ENCODE measurements around the gene MYO1C.
"Not testable (repeated sequence)": the region's sequence is repeated elsewhere in the genome, so short reads cannot be mapped to it uniquely, and the experiment has no call there.

Gene MYO1C, protein sequence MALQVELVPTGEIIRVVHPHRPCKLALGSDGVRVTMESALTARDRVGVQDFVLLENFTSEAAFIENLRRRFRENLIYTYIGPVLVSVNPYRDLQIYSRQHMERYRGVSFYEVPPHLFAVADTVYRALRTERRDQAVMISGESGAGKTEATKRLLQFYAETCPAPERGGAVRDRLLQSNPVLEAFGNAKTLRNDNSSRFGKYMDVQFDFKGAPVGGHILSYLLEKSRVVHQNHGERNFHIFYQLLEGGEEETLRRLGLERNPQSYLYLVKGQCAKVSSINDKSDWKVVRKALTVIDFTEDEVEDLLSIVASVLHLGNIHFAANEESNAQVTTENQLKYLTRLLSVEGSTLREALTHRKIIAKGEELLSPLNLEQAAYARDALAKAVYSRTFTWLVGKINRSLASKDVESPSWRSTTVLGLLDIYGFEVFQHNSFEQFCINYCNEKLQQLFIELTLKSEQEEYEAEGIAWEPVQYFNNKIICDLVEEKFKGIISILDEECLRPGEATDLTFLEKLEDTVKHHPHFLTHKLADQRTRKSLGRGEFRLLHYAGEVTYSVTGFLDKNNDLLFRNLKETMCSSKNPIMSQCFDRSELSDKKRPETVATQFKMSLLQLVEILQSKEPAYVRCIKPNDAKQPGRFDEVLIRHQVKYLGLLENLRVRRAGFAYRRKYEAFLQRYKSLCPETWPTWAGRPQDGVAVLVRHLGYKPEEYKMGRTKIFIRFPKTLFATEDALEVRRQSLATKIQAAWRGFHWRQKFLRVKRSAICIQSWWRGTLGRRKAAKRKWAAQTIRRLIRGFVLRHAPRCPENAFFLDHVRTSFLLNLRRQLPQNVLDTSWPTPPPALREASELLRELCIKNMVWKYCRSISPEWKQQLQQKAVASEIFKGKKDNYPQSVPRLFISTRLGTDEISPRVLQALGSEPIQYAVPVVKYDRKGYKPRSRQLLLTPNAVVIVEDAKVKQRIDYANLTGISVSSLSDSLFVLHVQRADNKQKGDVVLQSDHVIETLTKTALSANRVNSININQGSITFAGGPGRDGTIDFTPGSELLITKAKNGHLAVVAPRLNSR

GRCh38 chr17:1492249-1493206 lies at the start of gene MYO1C:
MYO1C (minus strand) TSS chr17:1492686; CDS start chr17:1492487, 199 bp downstream.
- no peak for DNase-seq

DNA sequence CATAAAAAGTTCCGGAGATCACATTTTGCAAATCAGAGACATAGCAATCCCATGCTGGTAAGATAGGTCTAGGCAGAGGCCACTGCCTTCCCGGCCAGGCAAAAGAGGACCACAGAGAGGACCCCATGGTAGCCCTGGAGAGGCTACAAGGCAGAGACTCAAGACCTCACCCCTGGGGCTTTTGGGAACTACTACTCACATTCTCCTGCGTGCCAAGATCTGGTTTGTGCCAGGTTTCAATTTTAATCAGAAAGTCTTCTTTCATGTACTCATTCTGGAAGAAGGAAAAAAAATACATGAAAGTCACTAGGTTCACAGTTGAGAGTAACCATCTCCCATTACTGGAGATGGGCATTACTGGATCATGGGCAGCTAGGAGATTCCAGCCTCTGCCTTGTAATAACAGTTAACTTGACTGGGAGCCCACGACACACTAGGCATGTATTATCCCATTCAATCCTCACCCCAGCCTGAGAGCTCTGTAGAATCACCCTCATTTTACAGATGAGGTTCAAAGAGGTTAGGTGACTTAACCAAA lies 49.0 kb upstream of the MYO1C start:
- no peak for DNase-seq

GRCh38 chr17:1539811-1540210 lies 47.3 kb upstream of the MYO1C start:
- no peak for DNase-seq

GRCh38 chr17:1535737-1536136 lies 43.3 kb upstream of the MYO1C start:
- DNase-seq = no peak

- DNase-seq = no peak
These were observed 41.3 kb upstream of the MYO1C start for GRCh38 chr17:1533661-1534325.

DNA sequence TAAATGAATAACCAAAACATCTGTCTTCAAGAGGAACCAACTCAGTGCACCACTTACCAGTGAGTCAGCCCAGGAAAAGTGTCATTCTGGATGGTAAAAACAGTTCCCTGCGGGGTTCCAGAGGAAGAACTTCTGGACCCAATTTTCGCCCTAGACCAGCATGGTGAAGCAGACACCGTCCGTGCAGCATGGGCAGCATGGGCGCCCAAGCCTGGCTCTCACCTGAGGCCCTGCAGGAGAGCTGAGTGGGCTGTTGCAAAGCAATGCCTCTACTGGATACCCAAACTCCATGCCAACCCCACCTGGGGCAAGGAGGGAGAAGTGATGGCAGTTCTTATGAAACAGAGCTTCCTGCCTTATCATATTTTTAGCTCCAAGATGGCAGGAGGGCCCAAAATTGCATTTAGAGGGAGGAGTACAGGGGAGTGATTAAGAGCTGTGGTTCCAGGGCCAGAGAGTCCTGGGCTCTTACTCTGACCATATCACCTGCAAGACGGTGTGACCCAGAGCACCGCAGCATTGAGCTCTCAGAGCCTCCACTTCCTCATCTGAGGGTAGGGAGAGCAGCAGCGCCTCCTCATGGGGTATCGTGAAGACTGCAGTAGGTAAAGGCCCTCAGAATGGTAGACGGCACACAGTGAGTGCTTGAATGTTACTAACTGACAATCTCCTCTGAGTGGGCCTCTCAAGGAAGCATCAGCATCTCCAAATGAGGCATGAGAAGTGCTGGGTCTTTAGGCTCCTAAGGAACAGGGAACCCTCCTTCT lies 40.5 kb upstream of the MYO1C start:
- DNase-seq = no peak

DNA sequence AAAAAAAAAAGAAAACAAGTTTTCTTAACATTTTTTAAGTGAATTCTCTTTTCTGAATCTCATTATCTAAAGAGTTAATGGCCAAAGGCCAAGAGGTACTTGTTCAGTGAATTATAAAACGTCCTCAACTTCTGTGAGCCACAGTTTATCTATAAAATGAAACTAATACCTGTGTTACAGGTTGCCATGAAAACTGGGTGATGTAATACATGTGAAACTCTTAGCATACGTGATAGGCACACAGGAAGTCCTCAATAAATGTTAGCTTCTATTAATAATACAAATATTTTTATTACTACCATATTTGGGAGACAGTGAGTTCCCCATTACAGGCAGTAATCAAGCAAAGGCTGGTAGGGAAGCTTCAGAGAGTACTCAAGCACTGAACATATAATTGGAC lies 37.4 kb upstream of the MYO1C start:
- no peak for DNase-seq

DNA sequence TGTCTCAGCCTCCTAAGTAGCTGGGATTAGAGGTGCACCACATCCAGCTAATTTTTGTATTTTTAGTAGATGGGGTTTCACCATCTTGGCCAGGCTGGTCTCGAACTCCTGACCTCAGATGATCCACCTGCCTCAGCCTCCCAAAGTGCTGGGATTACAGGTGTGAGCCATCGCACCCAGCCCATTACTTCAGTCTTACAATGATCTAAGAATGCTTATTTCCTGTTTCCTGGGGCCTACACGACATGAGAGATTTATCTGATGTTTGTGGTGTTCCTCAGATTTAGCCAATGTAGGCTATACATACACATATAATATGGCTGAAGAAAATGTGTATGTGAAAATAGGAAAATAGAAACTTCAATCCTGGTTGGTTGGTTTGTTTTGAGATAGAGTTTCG lies 34.4 kb upstream of the MYO1C start:
- DNase-seq = not testable (repeated sequence)

DNA sequence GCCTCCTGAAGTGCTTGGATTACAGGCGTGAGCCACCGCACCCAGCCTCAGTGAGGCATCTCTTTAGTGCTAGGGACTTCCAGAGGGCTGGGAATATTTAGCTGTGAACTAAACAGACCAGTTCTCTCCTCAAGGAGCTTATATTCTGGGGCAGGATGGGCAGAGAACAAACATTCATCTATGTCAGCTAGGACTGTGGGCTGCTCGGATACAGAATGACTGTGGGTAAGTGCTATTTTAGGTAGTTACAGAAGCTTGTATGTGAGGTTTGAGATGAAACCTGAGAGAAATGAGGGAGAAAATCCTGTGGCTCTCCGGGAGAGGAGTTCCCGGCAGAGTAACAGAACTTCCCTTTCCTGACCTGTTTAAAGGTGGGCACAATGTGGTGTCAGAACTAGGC lies 30.1 kb upstream of the MYO1C start:
- no peak for DNase-seq

DNA sequence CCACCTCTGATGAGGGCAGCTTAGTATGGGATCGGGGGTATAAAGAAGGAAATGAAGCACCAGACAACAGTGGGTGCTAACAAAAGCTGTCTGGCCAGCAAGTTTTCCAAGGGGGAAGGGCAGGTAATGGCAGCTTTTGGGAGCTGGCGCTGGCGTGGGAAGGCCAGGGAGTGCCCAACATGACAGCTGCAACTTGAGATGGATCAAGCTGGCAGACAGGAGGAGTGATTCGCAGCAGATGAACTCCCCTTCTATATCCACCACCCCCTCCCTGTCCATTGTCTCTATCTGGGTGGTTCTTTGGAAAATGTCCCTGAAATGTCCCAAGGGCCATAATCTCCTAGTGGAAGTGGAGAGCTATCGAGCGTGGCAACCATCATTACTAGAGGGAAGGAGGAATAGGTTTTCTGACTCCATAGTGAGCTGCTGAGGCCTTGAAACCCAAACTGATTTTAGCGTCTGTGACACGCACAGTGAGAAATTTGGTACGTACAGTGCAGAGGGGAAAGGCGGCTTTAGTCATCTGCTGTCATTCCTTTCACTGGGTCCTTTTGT lies 28.7 kb upstream of the MYO1C start:
- DNase-seq = no peak

- no peak for DNase-seq
These were observed 27.2 kb upstream of the MYO1C start for GRCh38 chr17:1519678-1520077.

DNA sequence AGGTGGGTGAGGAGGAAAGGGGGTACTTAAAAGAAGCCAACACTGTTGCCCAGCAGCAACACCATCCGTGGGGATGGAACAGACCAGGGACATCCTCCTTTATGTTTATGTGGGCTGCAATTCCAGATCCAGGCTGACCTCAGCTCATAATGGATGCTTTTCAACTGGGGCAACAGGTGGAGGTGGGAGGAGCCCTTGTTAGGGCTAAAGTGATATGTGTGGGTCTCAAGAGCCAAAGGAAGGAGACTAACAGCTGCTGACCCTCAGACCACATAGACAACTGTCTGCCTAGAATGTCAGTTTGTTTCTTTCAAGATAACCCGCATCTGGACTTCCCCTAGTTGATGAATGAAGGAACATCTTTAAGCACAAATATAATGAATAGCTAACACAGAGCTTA lies 25.9 kb upstream of the MYO1C start:
- no peak for DNase-seq

- peak; percentile 97 for DNase-seq
These were observed 24.1 kb upstream of the MYO1C start, which contains the start of gene INPP5K for GRCh38 chr17:1516388-1517161. INPP5K (minus strand) TSS chr17:1516612; CDS start chr17:1516499, 113 bp downstream.

DNA sequence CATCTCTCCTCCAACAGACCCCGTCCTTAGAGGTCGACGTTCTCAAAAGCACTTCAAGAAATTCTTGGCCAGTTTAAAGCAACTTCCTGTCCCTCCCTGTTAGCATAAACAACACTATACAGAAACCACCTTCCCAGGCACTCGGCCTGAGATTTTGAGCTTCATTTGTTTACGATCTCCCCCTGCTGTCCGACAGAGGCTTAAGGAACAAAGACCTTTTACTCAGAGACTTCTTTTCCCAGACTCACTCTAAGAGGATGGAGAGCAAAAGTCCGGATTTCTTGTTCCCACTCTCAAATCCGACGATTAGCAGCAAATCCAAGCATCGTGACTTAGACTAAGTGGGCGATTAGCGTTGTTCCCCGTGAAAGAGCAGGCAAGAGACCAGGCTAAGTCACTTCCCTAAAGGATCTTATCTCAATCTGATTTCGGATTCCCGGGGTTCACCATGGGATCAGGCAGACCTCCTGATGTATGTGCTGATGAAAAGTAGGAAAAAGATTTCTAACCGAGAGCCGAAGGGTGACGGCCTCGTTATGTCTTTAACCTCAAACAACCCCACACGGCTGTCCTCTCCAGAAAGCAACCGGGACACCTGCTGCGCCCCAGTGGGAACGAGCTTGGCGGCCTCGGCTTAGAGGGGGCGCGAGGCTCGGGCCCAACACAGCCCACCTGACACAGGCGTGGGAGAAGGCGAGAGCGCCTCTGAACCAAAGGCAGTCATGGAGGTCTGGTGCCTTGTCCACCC lies 23.3 kb upstream of the MYO1C start:
- peak; percentile 71 for DNase-seq

GRCh38 chr17:1512351-1512750 lies 19.9 kb upstream of the MYO1C start:
- DNase-seq = no peak

- DNase-seq = no peak
These were observed 19.4 kb upstream of the MYO1C start for GRCh38 chr17:1511756-1512321.

DNA sequence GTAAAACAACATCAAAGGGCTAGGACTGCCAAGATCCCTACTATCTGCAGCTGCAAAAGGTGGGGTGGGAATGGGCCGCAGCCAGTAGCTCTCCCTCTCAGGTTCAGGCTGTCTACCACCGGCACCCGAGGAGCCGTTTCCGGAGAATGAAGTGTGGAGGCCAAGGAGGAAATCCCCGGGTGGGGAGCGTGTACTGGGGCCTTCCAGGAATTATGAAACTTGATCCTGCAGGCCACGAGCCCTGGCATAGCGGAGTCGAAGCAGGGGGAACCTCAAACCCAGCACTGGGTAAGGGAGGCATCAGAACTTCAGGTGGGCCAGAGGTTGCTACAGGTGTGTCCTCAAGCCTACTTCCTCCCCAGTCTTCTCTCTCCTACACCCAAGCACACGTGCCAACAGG lies 18.8 kb upstream of the MYO1C start:
- DNase-seq = no peak

DNA sequence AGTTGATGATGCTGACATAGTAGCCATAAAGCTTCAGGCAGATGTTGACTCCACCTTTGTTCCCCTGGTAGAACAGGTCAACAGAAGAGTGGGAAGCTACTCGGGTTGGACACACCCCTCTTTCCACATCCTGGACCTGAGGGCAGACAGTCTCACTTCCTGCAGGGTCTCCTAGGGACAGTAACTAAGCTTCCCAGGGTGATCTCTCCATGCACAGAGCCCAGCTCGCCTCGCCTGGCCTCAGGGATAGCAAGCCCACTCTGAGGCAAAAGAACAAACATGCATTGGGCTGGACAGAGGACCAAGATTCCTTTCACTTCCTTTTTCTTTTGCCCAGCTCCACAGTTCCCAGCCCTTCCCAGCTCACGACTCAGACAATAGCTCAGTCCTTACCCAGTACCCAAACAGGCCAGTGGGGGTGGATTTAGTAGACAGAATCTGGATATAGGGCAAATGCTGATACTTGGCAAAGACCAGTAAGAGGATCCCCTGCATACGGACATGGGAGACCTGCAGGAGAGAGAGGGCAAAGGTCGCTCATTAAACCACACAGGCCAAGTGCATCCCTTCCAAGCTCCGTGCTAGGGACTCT lies 16.9 kb upstream of the MYO1C start:
- no peak for DNase-seq

All from NCI-H2171 treated with DMSO at 0.1 percent for 48 hours (cell line).